Hematopoietic multipotent progenitor cell treated with erythropoietin and hydrocortisone succinate and interleukin-3 and kit ligand, for 4 days (in vitro differentiated cells): ENCODE results near the gene ATXN7L1.

Experiments
- DNase-seq: peaks from one replicate; pipeline ENCODE4 v3.0.0-alpha.2; 2015

The ATXN7L1 gene

DNA sequence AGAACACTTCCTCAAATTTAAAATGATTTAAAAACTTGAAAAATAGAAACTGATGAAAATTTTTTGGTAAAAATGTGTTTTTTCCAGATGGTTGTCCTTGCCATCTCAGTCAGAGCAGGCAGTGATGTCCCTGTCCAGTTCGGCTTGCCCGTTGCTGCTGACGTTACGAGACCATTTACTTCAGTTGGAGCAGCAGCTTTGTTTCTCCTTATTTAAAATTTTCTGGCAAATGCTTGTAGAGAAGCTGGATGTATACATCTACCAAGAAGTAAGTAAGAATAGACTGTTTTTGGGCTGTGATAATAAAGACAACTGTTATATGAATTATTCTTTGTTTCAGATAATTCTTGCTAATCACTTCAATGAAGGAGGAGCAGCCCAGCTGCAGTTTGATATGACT lies 311.2 kb downstream of the ATXN7L1 start:
- DNase-seq: no peak

DNA sequence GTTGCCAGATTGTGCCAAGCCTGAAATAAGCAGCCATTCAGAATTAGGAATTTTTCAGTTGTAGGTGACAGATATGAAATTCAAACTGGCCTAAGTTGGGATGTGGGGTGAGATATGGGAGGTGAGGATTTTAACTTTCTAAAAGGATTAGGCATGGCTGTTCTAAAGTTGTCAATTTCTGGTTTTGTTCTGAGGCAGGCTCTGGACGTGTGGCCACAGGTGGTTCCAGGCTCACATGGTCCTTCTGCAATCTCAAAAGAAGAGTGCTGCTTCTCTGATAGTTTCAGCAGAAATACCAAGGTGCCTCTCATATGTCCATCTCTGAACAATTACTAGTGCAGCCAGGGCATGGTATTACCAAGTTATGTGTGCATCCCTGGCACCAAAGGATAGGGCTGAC lies 316.5 kb downstream of the ATXN7L1 start:
- no peak for DNase-seq
